Right kidney (tissue), 1 donor: ENCODE results near the gene SEPTIN8.
A peak's percentile ranks its signal among the peaks of the same experiment; 100 is the strongest.

Source experiments
- DNase-seq: peaks from one replicate; pipeline ENCODE4 v3.0.0-alpha.2; 2016

SEPTIN8 gene

GRCh38 chr5:132785864-132786263 is 8.8 kb upstream of the SEPTIN8 start:
- DNase-seq = no peak

GRCh38 chr5:132785365-132785764 is 8.3 kb upstream of the SEPTIN8 start:
- no peak for DNase-seq

- DNase-seq = no peak
Observed at GRCh38 chr5:132782101-132782500, 5.1 kb upstream of the SEPTIN8 start.

GRCh38 chr5:132781029-132781428 is 4.0 kb upstream of the SEPTIN8 start:
- no peak for DNase-seq

- no peak for DNase-seq
Observed at GRCh38 chr5:132780577-132780976, 3.5 kb upstream of the SEPTIN8 start.

- DNase-seq = no peak
Observed at GRCh38 chr5:132779961-132780360, 2.9 kb upstream of the SEPTIN8 start.

GRCh38 chr5:132778856-132779255 is 1.8 kb upstream of the SEPTIN8 start:
- no peak for DNase-seq

- DNase-seq = no peak
Observed at GRCh38 chr5:132778129-132778528, 1.1 kb upstream of the SEPTIN8 start.

GRCh38 chr5:132776938-132777208 is 166 bp downstream of the SEPTIN8 start:
- no peak for DNase-seq

GRCh38 chr5:132776131-132776937 is 705 bp downstream of the SEPTIN8 start:
- DNase-seq = peak; percentile 69

- DNase-seq = peak; percentile 33
Observed at GRCh38 chr5:132775476-132775961, 1.5 kb downstream of the SEPTIN8 start.

GRCh38 chr5:132774896-132775295 is 2.1 kb downstream of the SEPTIN8 start:
- no peak for DNase-seq

- DNase-seq = no peak
Observed at GRCh38 chr5:132774406-132774805, 2.6 kb downstream of the SEPTIN8 start.

GRCh38 chr5:132773601-132774355 is 3.3 kb downstream of the SEPTIN8 start:
- DNase-seq = no peak

- no peak for DNase-seq
Observed at GRCh38 chr5:132773114-132773513, 3.9 kb downstream of the SEPTIN8 start.

GRCh38 chr5:132772291-132773070 is 4.6 kb downstream of the SEPTIN8 start:
- no peak for DNase-seq

- DNase-seq = no peak
Observed at GRCh38 chr5:132771503-132771998, 5.5 kb downstream of the SEPTIN8 start.

- DNase-seq = no peak
Observed at GRCh38 chr5:132770476-132771159, 6.4 kb downstream of the SEPTIN8 start.

GRCh38 chr5:132768485-132768868 is 8.6 kb downstream of the SEPTIN8 start:
- no peak for DNase-seq

- DNase-seq = no peak
Observed at GRCh38 chr5:132767150-132767549, 9.9 kb downstream of the SEPTIN8 start.

- no peak for DNase-seq
Observed at GRCh38 chr5:132766806-132767055, 10.3 kb downstream of the SEPTIN8 start.

GRCh38 chr5:132766020-132766805 is 10.8 kb downstream of the SEPTIN8 start:
- DNase-seq = no peak
